Measurements from ENCODE around the gene GTF2A1. TPM values are rescaled to one million over a fixed set of nuclear protein-coding genes. Genes with fewer than 3 reads are reported as not detected.
A peak's percentile ranks its signal among the peaks of the same experiment; 100 is the strongest.
"Not testable (repeated sequence)": the region's sequence is repeated elsewhere in the genome, so short reads cannot be mapped to it uniquely, and the experiment has no call there.

Gene GTF2A1
- total RNA-seq, 1 donor from 2014 or later = 42.4 TPM

DNA sequence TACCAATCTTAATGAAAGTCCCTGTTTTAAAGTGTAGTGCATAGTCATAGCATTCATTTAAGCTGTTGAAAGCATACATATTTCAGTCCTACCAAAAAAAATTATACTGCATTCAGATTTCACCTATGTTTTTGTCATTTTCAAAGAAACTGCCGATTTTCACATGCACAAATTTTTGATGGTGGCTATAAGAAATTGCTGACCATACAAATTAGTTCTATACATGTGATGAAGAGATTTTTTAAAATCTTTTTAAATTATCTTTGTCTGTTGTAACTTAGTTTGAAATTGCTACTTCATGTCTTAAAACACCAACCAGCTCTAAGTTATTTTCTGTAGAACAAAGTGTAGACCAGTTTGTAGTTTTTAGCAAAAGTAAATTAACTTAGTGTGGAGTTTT lies 3.5 kb upstream of the GTF2A1 start:
- DNase-seq (ENCODE audit: low spot score) = no peak
- Mint-ChIP-seq H3K36me3 (ENCODE audit: low read depth) (peaks cover 3% of the 10 kb centered on the region), H3K4me3 (ENCODE audit: unreplicated experiment) (no peak overlapping the region), H3K9me3 (ENCODE audit: low read depth) (no peaks in the 10 kb centered on the region), H3K4me1 (ENCODE audit: low read depth) (peaks cover 12% of the 10 kb centered on the region), H3K27ac (ENCODE audit: unreplicated experiment) (no peak overlapping the region), H3K27me3 (ENCODE audit: low read depth) (no peaks in the 10 kb centered on the region)
- TF ChIP-seq, protein P1, sequence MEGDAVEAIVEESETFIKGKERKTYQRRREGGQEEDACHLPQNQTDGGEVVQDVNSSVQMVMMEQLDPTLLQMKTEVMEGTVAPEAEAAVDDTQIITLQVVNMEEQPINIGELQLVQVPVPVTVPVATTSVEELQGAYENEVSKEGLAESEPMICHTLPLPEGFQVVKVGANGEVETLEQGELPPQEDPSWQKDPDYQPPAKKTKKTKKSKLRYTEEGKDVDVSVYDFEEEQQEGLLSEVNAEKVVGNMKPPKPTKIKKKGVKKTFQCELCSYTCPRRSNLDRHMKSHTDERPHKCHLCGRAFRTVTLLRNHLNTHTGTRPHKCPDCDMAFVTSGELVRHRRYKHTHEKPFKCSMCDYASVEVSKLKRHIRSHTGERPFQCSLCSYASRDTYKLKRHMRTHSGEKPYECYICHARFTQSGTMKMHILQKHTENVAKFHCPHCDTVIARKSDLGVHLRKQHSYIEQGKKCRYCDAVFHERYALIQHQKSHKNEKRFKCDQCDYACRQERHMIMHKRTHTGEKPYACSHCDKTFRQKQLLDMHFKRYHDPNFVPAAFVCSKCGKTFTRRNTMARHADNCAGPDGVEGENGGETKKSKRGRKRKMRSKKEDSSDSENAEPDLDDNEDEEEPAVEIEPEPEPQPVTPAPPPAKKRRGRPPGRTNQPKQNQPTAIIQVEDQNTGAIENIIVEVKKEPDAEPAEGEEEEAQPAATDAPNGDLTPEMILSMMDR (IDR thresholded peaks at IDR 0.05) = no peak

DNA sequence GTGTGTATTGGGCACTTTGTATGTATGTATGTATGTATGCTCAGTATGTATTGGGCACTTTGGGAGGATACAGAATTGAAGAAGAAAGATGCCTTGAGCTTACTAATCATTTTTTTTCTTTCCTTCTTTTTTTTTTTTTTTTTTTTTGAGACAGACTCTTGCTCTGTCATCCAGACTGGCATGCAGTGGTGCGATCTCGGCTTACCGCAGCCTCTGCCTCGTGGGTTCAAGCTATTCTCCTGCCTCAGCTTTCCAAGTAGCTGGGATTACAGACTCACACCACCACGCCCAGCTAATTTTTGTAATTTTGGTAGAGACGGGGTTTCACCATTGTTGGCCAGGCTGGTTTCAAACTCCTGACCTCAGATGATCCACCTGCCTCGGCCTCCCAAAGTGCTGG lies 3.0 kb upstream of the GTF2A1 start:
- peaks cover 16% of the 10 kb centered on the region for H3K4me1 Mint-ChIP-seq (ENCODE audit: low read depth)
- not testable (repeated sequence) for H3K27ac Mint-ChIP-seq (ENCODE audit: unreplicated experiment); H3K4me3 Mint-ChIP-seq (ENCODE audit: unreplicated experiment); H3K27me3 Mint-ChIP-seq (ENCODE audit: low read depth); DNase-seq (ENCODE audit: low spot score); H3K36me3 Mint-ChIP-seq (ENCODE audit: low read depth); H3K9me3 Mint-ChIP-seq (ENCODE audit: low read depth)

DNA sequence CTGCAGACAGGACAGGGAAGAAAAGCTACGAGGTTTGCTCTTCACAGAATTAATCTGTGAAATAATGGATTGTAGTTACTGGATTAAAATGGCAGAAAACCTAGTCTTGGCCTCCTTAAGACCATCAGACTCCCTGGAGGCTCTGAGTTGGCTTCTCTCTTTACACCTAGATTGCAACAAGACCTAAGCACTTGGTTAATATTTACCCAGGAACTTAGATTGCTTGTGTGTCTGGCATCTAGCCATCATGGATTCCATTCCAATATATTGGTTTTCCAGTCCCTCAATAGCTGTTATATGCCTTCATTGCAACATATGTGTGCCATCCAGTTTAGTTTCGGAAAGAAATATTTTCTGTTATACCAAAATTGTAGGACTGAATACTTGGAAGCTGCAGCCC lies 1.9 kb upstream of the GTF2A1 start:
- no peak for DNase-seq (ENCODE audit: low spot score)
- H3K27ac Mint-ChIP-seq (ENCODE audit: unreplicated experiment) = no peak overlapping the region
- no peaks in the 10 kb centered on the region for H3K9me3 Mint-ChIP-seq (ENCODE audit: low read depth)
- H3K27me3 Mint-ChIP-seq (ENCODE audit: low read depth) = no peaks in the 10 kb centered on the region
- TF ChIP-seq, protein P1 (IDR thresholded peaks at IDR 0.05) = no peak
- peaks cover 27% of the 10 kb centered on the region for H3K4me1 Mint-ChIP-seq (ENCODE audit: low read depth)
- H3K36me3 Mint-ChIP-seq (ENCODE audit: low read depth) = peaks cover 3% of the 10 kb centered on the region
- no peak overlapping the region for H3K4me3 Mint-ChIP-seq (ENCODE audit: unreplicated experiment)

DNA sequence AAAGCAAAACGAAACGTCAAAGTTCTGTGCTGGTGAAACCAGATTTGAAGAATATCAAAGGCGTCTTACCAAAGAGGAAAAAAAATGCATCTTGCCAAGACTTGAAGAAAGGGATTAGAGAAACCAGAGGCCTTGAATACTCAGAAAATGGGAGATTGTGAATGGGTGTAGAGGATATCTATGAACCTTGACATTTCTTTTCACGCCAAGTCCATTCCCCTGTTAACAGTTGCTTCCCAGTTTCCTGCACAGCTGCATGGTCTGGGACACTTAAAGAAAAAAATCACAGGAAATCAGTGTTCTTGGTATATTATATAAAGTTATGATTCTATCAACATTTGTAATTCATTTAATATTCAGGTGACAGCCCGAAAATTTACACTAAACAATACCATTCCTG lies 1.4 kb upstream of the GTF2A1 start:
- H3K36me3 Mint-ChIP-seq (ENCODE audit: low read depth) = peaks cover 3% of the 10 kb centered on the region
- TF ChIP-seq, protein P1 (IDR thresholded peaks at IDR 0.05) = no peak
- no peaks in the 10 kb centered on the region for H3K9me3 Mint-ChIP-seq (ENCODE audit: low read depth)
- peak overlapping the region; percentile 100 for H3K27ac Mint-ChIP-seq (ENCODE audit: unreplicated experiment)
- H3K4me3 Mint-ChIP-seq (ENCODE audit: unreplicated experiment) = peak overlapping the region; percentile 81
- H3K27me3 Mint-ChIP-seq (ENCODE audit: low read depth) = no peaks in the 10 kb centered on the region
- H3K4me1 Mint-ChIP-seq (ENCODE audit: low read depth) = peaks cover 31% of the 10 kb centered on the region
- no peak for DNase-seq (ENCODE audit: low spot score)

DNA sequence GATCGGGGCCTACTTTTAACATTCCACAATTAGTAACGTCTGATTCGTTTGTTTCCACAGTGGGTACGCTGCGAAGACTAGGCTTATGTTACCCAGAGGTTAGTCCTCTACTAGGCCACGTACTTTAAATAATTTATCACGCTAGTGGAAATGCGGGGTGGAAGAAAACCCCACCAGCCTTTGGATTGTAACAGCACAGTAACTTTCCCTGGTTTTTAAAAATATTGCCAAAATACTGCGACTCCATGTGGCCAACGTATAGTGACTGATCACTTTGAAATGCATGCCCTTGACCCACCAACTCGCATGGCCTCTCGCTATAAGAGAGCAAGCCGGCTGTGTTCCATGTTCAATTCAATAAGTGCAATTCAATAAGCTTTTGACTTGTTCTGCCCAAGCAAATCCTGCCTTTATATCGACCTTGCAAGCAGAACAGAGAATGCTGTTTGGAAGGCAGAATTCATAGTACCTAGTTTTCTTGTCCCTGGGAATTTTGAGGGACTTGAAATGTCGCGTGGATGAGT lies 882 bp upstream of the GTF2A1 start:
- no peak for DNase-seq (ENCODE audit: low spot score)
- TF ChIP-seq, protein P1 (IDR thresholded peaks at IDR 0.05) = no peak
- Mint-ChIP-seq H3K27me3 (ENCODE audit: low read depth) (no peaks in the 10 kb centered on the region), H3K4me3 (ENCODE audit: unreplicated experiment) (peak overlapping the region; percentile 81), H3K36me3 (ENCODE audit: low read depth) (peaks cover 3% of the 10 kb centered on the region), H3K9me3 (ENCODE audit: low read depth) (no peaks in the 10 kb centered on the region), H3K27ac (ENCODE audit: unreplicated experiment) (peak overlapping the region; percentile 100), H3K4me1 (ENCODE audit: low read depth) (peaks cover 35% of the 10 kb centered on the region)

DNA sequence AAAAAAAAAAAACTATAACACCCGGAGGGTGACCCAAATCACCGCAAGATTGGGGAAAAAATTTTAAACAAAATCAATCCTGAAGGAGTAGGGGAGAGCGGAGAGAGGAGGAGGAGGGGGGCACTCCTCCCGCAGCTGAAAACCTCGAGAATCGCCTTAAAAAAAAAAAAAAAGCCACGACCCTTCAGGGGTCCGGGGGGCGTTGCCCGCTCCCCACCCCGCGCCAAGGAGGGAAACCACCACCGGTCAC lies 254 bp downstream of the GTF2A1 start:
- Mint-ChIP-seq H3K27me3 (ENCODE audit: low read depth) (no peaks in the 10 kb centered on the region), H3K9me3 (ENCODE audit: low read depth) (no peaks in the 10 kb centered on the region), H3K27ac (ENCODE audit: unreplicated experiment) (peak overlapping the region; percentile 97), H3K4me3 (ENCODE audit: unreplicated experiment) (peak overlapping the region; percentile 89), H3K4me1 (ENCODE audit: low read depth) (peaks cover 39% of the 10 kb centered on the region), H3K36me3 (ENCODE audit: low read depth) (peaks cover 7% of the 10 kb centered on the region)
- DNase-seq (ENCODE audit: low spot score) = no peak
- TF ChIP-seq, protein P1 (IDR thresholded peaks at IDR 0.05) = no peak

Data from chondrocyte (in vitro differentiated cells).